Ovary (tissue), 9 donors: ENCODE results near the gene KDM2A. TPM values are rescaled to one million over a fixed set of nuclear protein-coding genes. Genes with fewer than 3 reads are reported as not detected.

Experiments used
- DNase-seq, 5 donors: peaks; one replicate each; pipeline ENCODE4 v3.0.0-alpha.2; 2019 to 2020
- H3K27ac ChIP-seq, 2 donors: fragments of 200-600 bp; one replicate each; pipeline versions ENCODE4 v1.5.1 to v1.8.0; 2019 to 2022
- H3K27me3 ChIP-seq: fragments of 200-600 bp; one replicate; pipeline ENCODE4 v1.8.0; 2022
- H3K36me3 ChIP-seq: fragments of 200-600 bp; sonication (generic); one replicate; pipeline ENCODE4 v1.5.1; 2019
- H3K4me1 ChIP-seq: one replicate; pipeline ENCODE4 v1.8.1; 2013; ENCODE audit warnings: mild to moderate bottlenecking, moderate library complexity; ENCODE audit not compliant: insufficient read depth
- H3K4me3 ChIP-seq: fragments of 200-600 bp; sonication (generic); one replicate; pipeline ENCODE4 v1.5.1; 2017
- H3K9me3 ChIP-seq, 2 donors: fragments of 200-600 bp in 1 of 2; sonication (generic) in 1 of 2; one replicate each; pipeline versions ENCODE4 v1.5.1 to v1.8.1; 2013 to 2019; ENCODE audit warnings: mild to moderate bottlenecking in 1 of 2, moderate library complexity in 1 of 2
- EP300 ChIP-seq: sonication (generic); formaldehyde crosslinking; IDR thresholded peaks from one replicate; pipeline ENCODE4 v1.6.1; 2017; ENCODE audit warnings: antibody characterized with exemption
- POLR2A ChIP-seq: fragments of 450-650 bp; IDR thresholded peaks from one replicate; pipeline ENCODE4 v1.6.1; 2017; ENCODE audit warnings: antibody characterized with exemption, mild to moderate bottlenecking, moderate library complexity
- WGBS, 3 donors: extraction: QIAGEN DNeasy Blood & Tissue Kit in 1 of 3; methylation state at CpG; one replicate each; pipeline versions ENCODE4 v1.1.5 to v1.1.7; 2013 to 2017; 5-methylcytosine and 5-hydroxymethylcytosine counted together
- intact Hi-C, 4 donors: fragments of 100-400 bp; cut with DNase I; formaldehyde crosslinking; loops; one replicate each; pipeline versions ENCODE4 v1.11.0 to v1.15.1; 2022 to 2023
- polyA plus RNA-seq, 2 donors: library from polyadenylated mRNA; stranded (reverse); fragments of 200-250 nt in 1 of 2; fragments of 350-450 nt in 1 of 2; fragmentation: Illumina TruSeq in 1 of 2; extraction: RNeasy Lipid Tissue Mini Kit (QIAGEN cat#74804) in 1 of 2; gene quantifications; one replicate each; pipeline ENCODE4 v1.2.3, GENCODE V29; 2013 to 2014
- total RNA-seq, 7 donors: library from RNA; depleted of rRNA in 2 of 7; stranded (reverse); fragments of >200 nt in 2 of 7; fragmentation: NEBNext Ultra II Directional in 3 of 7; extraction: Animal tissue kit (Norgen Biotek cat#: 25700) in 3 of 7; gene quantifications; one replicate each; pipeline versions ENCODE4 v1.1.0 to v1.2.4, GENCODE V29; 2016 to 2023
- TF ChIP-seq, protein P1 (sequence below), 3 donors: fragments of 450-650 bp in 2 of 3; fragments of 200-600 bp in 1 of 3; IDR thresholded peaks; one replicate each; pipeline versions ENCODE4 v1.5.1 to v1.8.0; 2016 to 2022; ENCODE audit warnings: antibody characterized with exemption in 3 of 3, mild to moderate bottlenecking in 1 of 3
- donor health status: DM: no; HTN: no; CAD: no; lungs with moderate emphysema.
- donor health status: DM: no; HTN: no; CAD: no.
- donor health status: Bipolar disorder and iron deficiency.
- donor health status: DM: yes; HTN: yes; CAD: no.
- donor health status: DM: no; HTN: no; CAD: no.
- donor health status: DM: yes; HTN: yes; CAD: no.

The KDM2A gene
- total and polyA plus RNA-seq, 9 donors = 33.5 to 76.9 (median 53.0) TPM

DNA sequence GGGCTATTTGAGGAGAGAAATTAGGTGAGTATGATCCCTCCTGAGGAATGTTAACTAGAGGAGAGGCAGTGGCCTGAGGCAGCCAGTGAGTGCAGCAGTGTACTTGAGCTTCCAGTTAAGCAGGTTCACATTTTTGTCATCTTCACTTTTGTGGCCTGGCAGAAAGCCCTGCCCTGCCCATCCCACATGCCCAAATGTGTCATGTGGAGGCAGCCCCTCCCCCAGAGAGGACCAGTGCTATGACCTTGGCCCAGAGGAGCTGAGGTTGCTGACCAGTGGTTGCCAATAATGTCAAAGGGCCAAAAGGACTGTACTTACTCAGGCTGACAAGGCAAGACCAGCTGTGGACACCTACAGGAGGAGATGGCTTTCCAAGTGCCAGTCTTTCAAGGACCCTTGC is 129.6 kb downstream of the KDM2A start:
- intact Hi-C loops = no loop called here
- H3K27ac ChIP-seq = no peak overlapping the region
- H3K9me3 ChIP-seq = no peaks in the 10 kb centered on the region
- no peak for DNase-seq
- no peaks in the 10 kb centered on the region for H3K36me3 ChIP-seq
- H3K27me3 ChIP-seq = no peaks in the 10 kb centered on the region
- TF ChIP-seq, protein P1, sequence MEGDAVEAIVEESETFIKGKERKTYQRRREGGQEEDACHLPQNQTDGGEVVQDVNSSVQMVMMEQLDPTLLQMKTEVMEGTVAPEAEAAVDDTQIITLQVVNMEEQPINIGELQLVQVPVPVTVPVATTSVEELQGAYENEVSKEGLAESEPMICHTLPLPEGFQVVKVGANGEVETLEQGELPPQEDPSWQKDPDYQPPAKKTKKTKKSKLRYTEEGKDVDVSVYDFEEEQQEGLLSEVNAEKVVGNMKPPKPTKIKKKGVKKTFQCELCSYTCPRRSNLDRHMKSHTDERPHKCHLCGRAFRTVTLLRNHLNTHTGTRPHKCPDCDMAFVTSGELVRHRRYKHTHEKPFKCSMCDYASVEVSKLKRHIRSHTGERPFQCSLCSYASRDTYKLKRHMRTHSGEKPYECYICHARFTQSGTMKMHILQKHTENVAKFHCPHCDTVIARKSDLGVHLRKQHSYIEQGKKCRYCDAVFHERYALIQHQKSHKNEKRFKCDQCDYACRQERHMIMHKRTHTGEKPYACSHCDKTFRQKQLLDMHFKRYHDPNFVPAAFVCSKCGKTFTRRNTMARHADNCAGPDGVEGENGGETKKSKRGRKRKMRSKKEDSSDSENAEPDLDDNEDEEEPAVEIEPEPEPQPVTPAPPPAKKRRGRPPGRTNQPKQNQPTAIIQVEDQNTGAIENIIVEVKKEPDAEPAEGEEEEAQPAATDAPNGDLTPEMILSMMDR (IDR thresholded peaks at IDR 0.05) = no peak
- TF ChIP-seq POLR2A = no peak
- no peak for TF ChIP-seq EP300
- no peak overlapping the region for H3K4me3 ChIP-seq
- H3K4me1 ChIP-seq = no peaks in the 10 kb centered on the region

- TF ChIP-seq EP300 (no peak), POLR2A (no peak)
- TF ChIP-seq, protein P1 (IDR thresholded peaks at IDR 0.05) = no peak
- 89 to 91% (median 90%) methylated on average over 37 of the region's 37 CpGs for WGBS, 3 donors
- no peak for DNase-seq
Observed at GRCh38 chr11:67250059-67251043, 131.3 kb downstream of the KDM2A start.

DNA sequence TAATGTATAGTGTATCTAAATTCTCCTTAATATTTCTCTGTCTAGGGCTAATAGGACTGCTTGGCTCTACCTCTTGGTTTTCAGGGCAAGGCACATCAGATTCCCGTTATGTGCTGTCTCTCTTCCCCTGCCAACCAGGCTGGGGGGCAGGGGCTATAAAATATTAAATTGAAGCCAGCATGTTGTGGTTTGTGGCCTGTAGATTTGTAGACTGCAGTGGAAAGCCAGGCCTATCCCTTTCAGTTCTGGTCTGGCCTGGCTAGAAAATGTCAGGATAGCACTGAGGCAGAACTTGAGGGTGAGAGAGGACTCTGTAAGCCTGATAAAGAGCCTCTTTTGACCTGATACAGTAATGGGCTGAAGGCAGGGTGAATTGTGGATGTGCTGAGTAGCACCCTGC is 132.8 kb downstream of the KDM2A start:
- Histone ChIP-seq H3K27me3 (no peaks in the 10 kb centered on the region), H3K4me1 (no peaks in the 10 kb centered on the region), H3K27ac (no peak overlapping the region), H3K36me3 (no peaks in the 10 kb centered on the region), H3K9me3 (no peaks in the 10 kb centered on the region), H3K4me3 (no peak overlapping the region)
- WGBS, 3 donors = 82 to 96% (median 86%) methylated on average over 1 of the region's 1 CpG
- TF ChIP-seq POLR2A (no peak), EP300 (no peak)
- TF ChIP-seq, protein P1 (IDR thresholded peaks at IDR 0.05) = no peak
- intact Hi-C loops = no loop called here
- DNase-seq = no peak

More at GRCh38 chr11:67250059-67251043, 131.3 kb downstream of the KDM2A start:
- H3K27ac ChIP-seq = no peak overlapping the region
- no peaks in the 10 kb centered on the region for H3K9me3 ChIP-seq
- no peaks in the 10 kb centered on the region for H3K36me3 ChIP-seq
- no peak overlapping the region for H3K4me3 ChIP-seq
- H3K27me3 ChIP-seq = no peaks in the 10 kb centered on the region
- intact Hi-C loops = no loop called here
- H3K4me1 ChIP-seq = no peaks in the 10 kb centered on the region

GRCh38 chr11:67252831-67253239 is 133.8 kb downstream of the KDM2A start:
- H3K9me3 ChIP-seq = no peaks in the 10 kb centered on the region
- H3K4me1 ChIP-seq = no peaks in the 10 kb centered on the region
- no peak for DNase-seq
- H3K4me3 ChIP-seq = no peak overlapping the region
- no peak overlapping the region for H3K27ac ChIP-seq
- H3K27me3 ChIP-seq = no peaks in the 10 kb centered on the region
- intact Hi-C loops = no loop called here
- 82 to 91% (median 88%) methylated on average over 4 of the region's 4 CpGs for WGBS, 3 donors
- no peaks in the 10 kb centered on the region for H3K36me3 ChIP-seq
- TF ChIP-seq POLR2A = no peak
- TF ChIP-seq, protein P1 (IDR thresholded peaks at IDR 0.05) = no peak
- TF ChIP-seq EP300 = no peak
